ENCODE data around the gene HSD17B1. TPM values are rescaled to one million over a fixed set of nuclear protein-coding genes. Genes with fewer than 3 reads are reported as not detected.

Gene HSD17B1
- total and polyA plus RNA-seq, 2 of the 13 experiments (the other 11 are each of a cell fraction or from before 2014, with no cell fraction given), result 0.54 to 0.93 TPM

- TF ChIP-seq ZBED4 (CRISPR knock-in tag; IDR thresholded peaks at IDR 0.05; ENCODE audit: borderline replicate concordance) (no peak), ATF3 (CRISPR knock-in tag; IDR thresholded peaks at IDR 0.05) (no peak), ZNF841 (CRISPR knock-in tag; IDR thresholded peaks at IDR 0.05; ENCODE audit: borderline replicate concordance) (no peak), ZFX (CRISPR knock-in tag; IDR thresholded peaks at IDR 0.05; ENCODE audit: low read depth) (peak; percentile 41), ATF6 (CRISPR knock-in tag; conservative IDR thresholded peaks at IDR 0.05) (no peak), ZNF34 (CRISPR knock-in tag; IDR thresholded peaks at IDR 0.05; ENCODE audit: borderline replicate concordance) (no peak), SP4 (CRISPR knock-in tag; IDR thresholded peaks at IDR 0.05) (no peak), IKZF4 (CRISPR knock-in tag; IDR thresholded peaks at IDR 0.05; ENCODE audit: borderline replicate concordance, low read depth, not compliant biosample characterization) (no peak), GFI1 (CRISPR knock-in tag; IDR thresholded peaks at IDR 0.05; ENCODE audit: borderline replicate concordance) (no peak), MIER3 (CRISPR knock-in tag; IDR thresholded peaks at IDR 0.05; ENCODE audit: borderline replicate concordance) (peak; percentile 53; the same call in 1 of the 2 replicates), KLF16 (CRISPR knock-in tag; IDR thresholded peaks at IDR 0.05) (no peak), HCFC1 (IDR thresholded peaks at IDR 0.05; ENCODE audit: low read depth, low read length) (no peak)
Observed at GRCh38 chr17:42527932-42528331, 24.8 kb upstream of the HSD17B1 start (continued).
